Coronary artery (tissue), 2 donors: ENCODE data around the gene SYNE1.
"Not testable (repeated sequence)": the region's sequence is repeated elsewhere in the genome, so short reads cannot be mapped to it uniquely, and the experiment has no call there.

ENCODE experiments used
- DNase-seq: peaks from one replicate; pipeline ENCODE4 v3.0.0-alpha.2; 2017; ENCODE audit warnings: low spot score
- H3K27ac ChIP-seq, 2 donors: fragments of 200-600 bp; sonication (generic); one replicate each; pipeline ENCODE4 v1.5.1; 2016 to 2019
- H3K4me3 ChIP-seq: fragments of 200-600 bp; sonication (generic); 2 replicates; pipeline ENCODE4 v1.5.1; 2016; ENCODE audit warnings: mild to moderate bottlenecking, moderate library complexity
- CTCF ChIP-seq: fragments of 200-600 bp; sonication (generic); IDR thresholded peaks from one replicate; pipeline ENCODE4 v1.5.1; 2019; ENCODE audit warnings: antibody characterized with exemption

The SYNE1 gene

GRCh38 chr6:152338335-152339125 is 298.6 kb downstream of the SYNE1 start:
- DNase-seq = no peak
- H3K27ac ChIP-seq = peak overlapping the region in 1 of 2 donors; percentile 6

GRCh38 chr6:152334555-152334954 is 302.6 kb downstream of the SYNE1 start:
- H3K4me3 ChIP-seq = no peak overlapping the region
- H3K27ac ChIP-seq = no peak overlapping the region
- no peak for TF ChIP-seq CTCF
- no peak for DNase-seq

More at GRCh38 chr6:152338335-152339125, 298.6 kb downstream of the SYNE1 start:
- H3K4me3 ChIP-seq = no peak overlapping the region
- peak; percentile 83 for TF ChIP-seq CTCF

GRCh38 chr6:152330961-152331360 is 306.2 kb downstream of the SYNE1 start:
- H3K27ac ChIP-seq = no peak overlapping the region
- no peak for TF ChIP-seq CTCF
- DNase-seq = no peak
- H3K4me3 ChIP-seq = no peak overlapping the region

- Histone ChIP-seq H3K4me3 (no peak overlapping the region), H3K27ac (no peak overlapping the region)
- no peak for TF ChIP-seq CTCF
- no peak for DNase-seq
Measured at GRCh38 chr6:152329638-152330448, 307.3 kb downstream of the SYNE1 start.

GRCh38 chr6:152328200-152328599 is 309.0 kb downstream of the SYNE1 start:
- H3K27ac ChIP-seq, H3K4me3 ChIP-seq, DNase-seq: not testable (repeated sequence)

GRCh38 chr6:152323376-152323775 is 313.8 kb downstream of the SYNE1 start:
- no peak overlapping the region for H3K4me3 ChIP-seq
- no peak overlapping the region for H3K27ac ChIP-seq
- DNase-seq = no peak
- no peak for TF ChIP-seq CTCF

- no peak for TF ChIP-seq CTCF
- Histone ChIP-seq H3K27ac (peak overlapping the region; percentile 2 to 69), H3K4me3 (no peak overlapping the region)
- DNase-seq = no peak
Measured at GRCh38 chr6:152318278-152318677, 318.9 kb downstream of the SYNE1 start.
